Measurements from ENCODE around the gene DOCK10.

DNA sequence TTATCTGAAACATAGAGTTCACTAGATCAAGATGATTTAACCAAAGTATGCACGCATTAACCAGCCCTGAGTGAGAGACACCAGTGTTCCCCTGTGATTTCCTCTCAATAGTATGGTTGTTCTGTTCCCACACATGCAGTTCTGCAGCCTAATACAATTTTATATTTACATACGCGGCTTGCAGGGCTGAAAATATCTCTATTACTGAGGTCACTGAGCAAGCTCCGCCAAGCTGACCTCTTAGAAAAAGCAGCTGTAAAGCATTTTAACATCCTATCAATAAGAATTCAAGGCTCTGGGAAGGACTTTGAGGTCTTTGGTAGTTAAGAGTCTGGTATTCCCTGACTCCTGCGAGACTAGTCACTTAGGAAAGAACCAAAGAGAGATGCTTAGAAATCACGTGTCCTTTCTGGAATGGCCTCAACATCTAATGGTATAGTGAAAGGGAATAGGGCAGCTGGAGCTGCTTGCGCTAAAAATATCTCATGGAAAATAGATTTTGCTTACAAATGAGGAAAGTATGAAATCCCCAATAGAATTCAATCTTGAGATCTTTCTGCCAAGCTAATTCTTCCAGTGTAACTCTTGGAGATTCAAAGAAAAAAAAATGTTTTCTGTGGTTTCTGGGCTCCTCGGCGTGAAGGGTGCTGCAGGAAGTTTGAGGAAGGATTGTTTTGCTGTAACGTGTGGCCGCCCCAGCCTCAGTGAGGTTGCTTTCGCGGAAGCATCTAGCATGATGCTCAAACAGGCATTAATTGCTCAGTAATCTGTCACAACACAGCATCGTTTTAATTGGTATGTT lies 59.2 kb downstream of the DOCK10 start:
- no peak for TF ChIP-seq POLR2A (IDR thresholded peaks at IDR 0.05; ENCODE audit: low read length)
- TF ChIP-seq GATA1 (IDR thresholded peaks at IDR 0.05; ENCODE audit: low read depth, low read length), result no peak

Measured in erythroblast (primary cell).